ENCODE data around the gene STAB2. TPM values are rescaled to one million over a fixed set of nuclear protein-coding genes. Genes with fewer than 3 reads are reported as not detected.

The STAB2 gene
- not detected for total RNA-seq

GRCh38 chr12:103586791-103587370, at the start of gene STAB2:
Gene STAB2, plus strand, starts transcription at chr12:103587273. Its CDS starts 204 bp downstream, at chr12:103587477.

Small RNA genes within 50 kb of the gene (small RNA-seq; reads per million reads assigned to genes)
- gene RF00096 (ENCODE audit: low replicate concordance) = not detected

Other genes starting within 250 kb of the STAB2 start
- 0.94 TPM for gene C12orf42, start 91.3 kb upstream of the STAB2 start, total RNA-seq